B cell (primary cell): Measurements from ENCODE around the gene PRKCA. TPM values are rescaled to one million over a fixed set of nuclear protein-coding genes. Genes with fewer than 3 reads are reported as not detected.

Source experiments
- ATAC-seq: fragments of 200-7000 bp; cut with Tn5 transposase; one replicate; pipeline ENCODE4 v1.10.0; 2021; ENCODE audit warnings: low read depth, mild to moderate bottlenecking, moderate number of reproducible peaks, moderate library complexity
- CTCF ChIA-PET: fragments of 350-600 bp; sonication (Branson Sonifier 250); formaldehyde crosslinking; loops from one replicate; lab custom pipeline; 2021; ENCODE audit warnings: antibody characterized with exemption, inconsistent platforms; lab: Charles Lee
- POLR2A ChIA-PET: fragments of 350-600 bp; sonication (Branson Sonifier 250); formaldehyde crosslinking; loops from one replicate; lab custom pipeline; 2021; ENCODE audit warnings: antibody characterized with exemption; lab: Charles Lee
- DNase-seq: peaks from one replicate; pipeline ENCODE4 v3.0.0; 2013
- H2AFZ ChIP-seq: 2 replicates; pipeline ENCODE4 v1.6.1; 2012; ENCODE audit warnings: mild to moderate bottlenecking, low read depth, low read length; ENCODE audit not compliant: insufficient read depth, poor library complexity, severe bottlenecking
- H3K27ac ChIP-seq, 2 donors: 1 replicate in 1 of 2; 2 replicates in 1 of 2; pipeline ENCODE4 v1.5.1; 2012 to 2013; ENCODE audit warnings: low read length in 2 of 2, mild to moderate bottlenecking in 2 of 2, moderate library complexity in 1 of 2
- H3K27me3 ChIP-seq, 4 experiments: fragments of 200-600 bp in 1 of 4; sonication (generic) in 1 of 4; replicated peaks in 1 of 4; 1 replicate in 2 of 4; 2 replicates in 2 of 4; pipeline versions ENCODE4 v1.6.1 to v1.7.0; 2013 to 2016; ENCODE audit warnings: low read length in 3 of 4, mild to moderate bottlenecking in 2 of 4, mixed read lengths in 1 of 4, moderate library complexity in 1 of 4; ENCODE audit not compliant: insufficient read depth in 4 of 4, control insufficient read depth in 3 of 4; ENCODE audit errors: control extremely low read depth in 1 of 4
- H3K36me3 ChIP-seq, 2 experiments: replicated peaks in 1 of 2; 1 replicate in 1 of 2; 2 replicates in 1 of 2; pipeline versions ENCODE4 v1.6.1 to v1.7.1; 2013; ENCODE audit warnings: low read length in 1 of 2; ENCODE audit not compliant: insufficient read depth in 2 of 2, control insufficient read depth in 1 of 2; ENCODE audit errors: control extremely low read depth in 1 of 2, extremely low read depth in 1 of 2
- H3K4me1 ChIP-seq, 2 donors: fragments of 200-600 bp in 1 of 2; sonication (generic) in 1 of 2; 1 replicate in 1 of 2; 2 replicates in 1 of 2; pipeline versions ENCODE4 v1.5.1 to v1.6.1; 2013 to 2017; ENCODE audit warnings: low read length in 2 of 2; ENCODE audit not compliant: control insufficient read depth in 2 of 2, insufficient read depth in 2 of 2
- H3K4me2 ChIP-seq: replicated peaks from 2 replicates; pipeline ENCODE3; 2012; ENCODE audit warnings: mild to moderate bottlenecking, low read depth, low read length; ENCODE audit not compliant: poor library complexity, severe bottlenecking
- H3K4me3 ChIP-seq, 5 experiments: fragments of 200-600 bp in 1 of 5; sonication (generic) in 1 of 5; 1 replicate in 3 of 5; 2 replicates in 2 of 5; pipeline versions ENCODE4 v1.5.1 to v1.7.0; 2011 to 2016; ENCODE audit warnings: low read length in 4 of 5, mild to moderate bottlenecking in 4 of 5, low read depth in 2 of 5, control low read depth in 1 of 5, moderate library complexity in 1 of 5; ENCODE audit not compliant: insufficient read depth in 1 of 5; ENCODE audit errors: control extremely low read depth in 1 of 5, extremely low read depth in 1 of 5
- H3K79me2 ChIP-seq: fragments of 200-600 bp; sonication (generic); one replicate; pipeline ENCODE4 v1.6.0; 2016; ENCODE audit warnings: low read length; ENCODE audit not compliant: control insufficient read depth, insufficient read depth
- H3K9ac ChIP-seq: fragments of 200-600 bp; sonication (generic); 2 replicates; pipeline ENCODE4 v1.6.1; 2017; ENCODE audit warnings: mild to moderate bottlenecking, low read length, moderate library complexity
- H3K9me3 ChIP-seq, 3 donors: one replicate each; pipeline versions ENCODE4 v1.6.1 to v1.7.1; 2013; ENCODE audit warnings: low read length in 2 of 3; ENCODE audit not compliant: control insufficient read depth in 2 of 3, insufficient read depth in 1 of 3; ENCODE audit errors: control extremely low read depth in 1 of 3
- H4K20me1 ChIP-seq: 2 replicates; pipeline ENCODE4 v1.6.0; 2012; ENCODE audit warnings: mild to moderate bottlenecking, low read length; ENCODE audit not compliant: insufficient read depth, control insufficient read depth, poor library complexity, severe bottlenecking
- H3K27ac Mint-ChIP-seq: one replicate; pipeline ENCODE4 v1.8.0; 2021; ENCODE audit warnings: mixed read lengths
- H3K27me3 Mint-ChIP-seq: one replicate; pipeline ENCODE4 v1.8.0; 2021; ENCODE audit warnings: mixed read lengths
- H3K4me1 Mint-ChIP-seq: one replicate; pipeline ENCODE4 v1.8.0; 2021; ENCODE audit warnings: mixed read lengths
- H3K4me3 Mint-ChIP-seq: one replicate; pipeline ENCODE4 v1.8.0; 2021; ENCODE audit warnings: mixed read lengths
- H3K9me3 Mint-ChIP-seq: one replicate; pipeline ENCODE4 v1.8.0; 2022; ENCODE audit warnings: mixed read lengths; ENCODE audit not compliant: insufficient read depth
- EZH2 ChIP-seq: IDR thresholded peaks from 2 replicates; pipeline ENCODE4 v1.6.1; 2012; ENCODE audit warnings: borderline replicate concordance, low read depth, mild to moderate bottlenecking, moderate library complexity, low read length; ENCODE audit not compliant: insufficient read depth, poor library complexity, severe bottlenecking
- WGBS: methylation state at CpG from one replicate; pipeline ENCODE4 v1.1.5; 2013; ENCODE audit warnings: missing lambda C conversion rate; ENCODE audit not compliant: insufficient coverage; 5-methylcytosine and 5-hydroxymethylcytosine counted together
- intact Hi-C: fragments of 100-400 bp; cut with micrococcal nuclease; formaldehyde crosslinking; loops from one replicate; pipeline ENCODE4 v1.10.0; 2022
- polyA plus RNA-seq: library from polyadenylated mRNA; depleted of rRNA; stranded (reverse); fragments of >200 nt; gene quantifications from 2 replicates; pipeline ENCODE4 v1.2.3, GENCODE V29; 2012
- total RNA-seq, 2 donors: library from RNA; stranded (reverse); fragments of 120-200 nt in 1 of 2; gene quantifications; 1 replicate in 1 of 2; 2 replicates in 1 of 2; pipeline versions ENCODE4 v1.2.3 to v1.2.4, GENCODE V29; 2013 to 2022
- TF ChIP-seq, protein P1 (sequence below): fragments of 200-600 bp; IDR thresholded peaks from one replicate; pipeline ENCODE4 v1.8.0; 2022; ENCODE audit warnings: antibody characterized with exemption, mild to moderate bottlenecking

PRKCA gene
- total and polyA plus RNA-seq, 2 donors (not counting 1 experiment from before 2014, with no cell fraction given): 0.33 to 7.7 TPM

DNA sequence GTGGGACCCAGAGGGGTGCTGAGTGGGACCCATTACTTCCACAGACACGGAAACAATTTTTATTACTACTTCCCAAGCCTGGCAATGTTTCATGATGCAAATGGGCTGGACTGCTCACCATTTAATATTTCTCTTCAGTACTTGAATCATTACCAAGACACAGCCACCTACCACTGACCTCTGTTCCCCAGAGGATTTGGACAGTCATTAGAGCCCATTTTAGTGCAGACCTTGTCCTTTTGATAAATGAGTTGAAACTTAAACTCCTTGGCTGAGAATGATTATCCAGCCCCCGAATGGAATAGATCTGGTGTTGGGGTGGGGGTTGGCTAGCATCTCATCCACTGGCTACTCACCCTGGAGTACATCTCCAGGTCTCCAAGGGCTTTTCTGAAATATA is 39.6 kb upstream of the PRKCA start:
- TF ChIP-seq EZH2: no peak
- TF ChIP-seq, protein P1, sequence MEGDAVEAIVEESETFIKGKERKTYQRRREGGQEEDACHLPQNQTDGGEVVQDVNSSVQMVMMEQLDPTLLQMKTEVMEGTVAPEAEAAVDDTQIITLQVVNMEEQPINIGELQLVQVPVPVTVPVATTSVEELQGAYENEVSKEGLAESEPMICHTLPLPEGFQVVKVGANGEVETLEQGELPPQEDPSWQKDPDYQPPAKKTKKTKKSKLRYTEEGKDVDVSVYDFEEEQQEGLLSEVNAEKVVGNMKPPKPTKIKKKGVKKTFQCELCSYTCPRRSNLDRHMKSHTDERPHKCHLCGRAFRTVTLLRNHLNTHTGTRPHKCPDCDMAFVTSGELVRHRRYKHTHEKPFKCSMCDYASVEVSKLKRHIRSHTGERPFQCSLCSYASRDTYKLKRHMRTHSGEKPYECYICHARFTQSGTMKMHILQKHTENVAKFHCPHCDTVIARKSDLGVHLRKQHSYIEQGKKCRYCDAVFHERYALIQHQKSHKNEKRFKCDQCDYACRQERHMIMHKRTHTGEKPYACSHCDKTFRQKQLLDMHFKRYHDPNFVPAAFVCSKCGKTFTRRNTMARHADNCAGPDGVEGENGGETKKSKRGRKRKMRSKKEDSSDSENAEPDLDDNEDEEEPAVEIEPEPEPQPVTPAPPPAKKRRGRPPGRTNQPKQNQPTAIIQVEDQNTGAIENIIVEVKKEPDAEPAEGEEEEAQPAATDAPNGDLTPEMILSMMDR: no peak
- H3K4me3 ChIP-seq: no peak overlapping the region
- H4K20me1 ChIP-seq: no peaks in the 10 kb centered on the region
- no peak overlapping the region for H3K27ac ChIP-seq
- ChIA-PET POLR2A (interaction anchor here (0.7 kb wide), 1 partner anchor 290 kb away, joined by 3 read pairs; no protein-coding TSS in a partner anchor), CTCF (no interaction called here)
- intact Hi-C loops: no loop called here
- H3K9me3 Mint-ChIP-seq: peaks cover 2% of the 10 kb centered on the region
- H3K4me1 ChIP-seq: no peaks in the 10 kb centered on the region
- DNase-seq (no peak), ATAC-seq (no peak)
- no peaks in the 10 kb centered on the region for H3K4me1 Mint-ChIP-seq
- H3K27me3 ChIP-seq: no peaks in the 10 kb centered on the region
- no peak overlapping the region for H3K4me2 ChIP-seq
- no peak overlapping the region for H2AFZ ChIP-seq
- no peaks in the 10 kb centered on the region for H3K79me2 ChIP-seq
- H3K4me3 Mint-ChIP-seq: no peak overlapping the region
- H3K36me3 ChIP-seq: no peaks in the 10 kb centered on the region
- H3K9ac ChIP-seq: no peak overlapping the region
- whole genome bisulfite sequencing: 100% methylated on average over 1 of the region's 2 CpGs
- no peak overlapping the region for H3K27ac Mint-ChIP-seq
- no peaks in the 10 kb centered on the region for H3K9me3 ChIP-seq
- peaks cover 18% of the 10 kb centered on the region for H3K27me3 Mint-ChIP-seq

DNA sequence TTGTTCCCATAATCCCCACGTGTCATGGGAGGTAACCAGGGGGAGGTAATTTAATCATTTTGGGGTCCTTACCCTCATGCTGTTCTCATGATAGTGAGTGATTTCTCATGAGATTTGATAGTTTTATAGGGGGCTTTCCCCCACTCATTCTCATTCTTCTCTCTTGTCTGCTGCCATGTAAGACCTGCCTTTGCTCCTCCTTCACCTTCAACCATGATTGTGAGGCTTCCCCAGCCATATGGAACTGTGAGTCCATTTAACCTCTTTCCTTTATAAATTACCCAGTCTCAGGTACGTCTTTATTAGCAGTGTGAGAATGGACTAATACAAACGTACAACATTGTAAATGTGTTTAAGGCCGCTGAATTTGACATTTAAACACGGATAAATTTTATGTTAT is 37.7 kb upstream of the PRKCA start:
- no CpG with 5 or more reads among the region's 5 CpGs for WGBS

More for the DNA sequence above, 37.7 kb upstream of the PRKCA start:
- no peaks in the 10 kb centered on the region for H3K27me3 ChIP-seq
- H3K27me3 Mint-ChIP-seq: peaks cover 18% of the 10 kb centered on the region
- no peaks in the 10 kb centered on the region for H3K4me1 Mint-ChIP-seq
- intact Hi-C loops: no loop called here
- ATAC-seq: no peak
- no peak overlapping the region for H3K4me2 ChIP-seq
- H3K4me1 ChIP-seq: no peaks in the 10 kb centered on the region
- H3K79me2 ChIP-seq: no peaks in the 10 kb centered on the region
- H3K4me3 ChIP-seq: no peak overlapping the region
- H3K27ac ChIP-seq: no peak overlapping the region
- ChIA-PET POLR2A (no interaction called here), CTCF (no interaction called here)
- no peak for DNase-seq
- H3K9me3 Mint-ChIP-seq: peaks cover 2% of the 10 kb centered on the region
- no peak overlapping the region for H3K4me3 Mint-ChIP-seq
- no peaks in the 10 kb centered on the region for H3K36me3 ChIP-seq
- no peaks in the 10 kb centered on the region for H4K20me1 ChIP-seq
- no peaks in the 10 kb centered on the region for H3K9me3 ChIP-seq
- H3K27ac Mint-ChIP-seq: no peak overlapping the region
- H3K9ac ChIP-seq: no peak overlapping the region
- no peak for TF ChIP-seq EZH2
- TF ChIP-seq, protein P1: no peak
- H2AFZ ChIP-seq: no peak overlapping the region
